Measurements from ENCODE around the gene NFS1. TPM values are rescaled to one million over a fixed set of nuclear protein-coding genes. Genes with fewer than 3 reads are reported as not detected.

NFS1 gene
- total and polyA plus RNA-seq, 2 of the 8 experiments (the other 6 are each of a cell fraction or from before 2014, with no cell fraction given): 26.1 to 38.8 TPM

DNA sequence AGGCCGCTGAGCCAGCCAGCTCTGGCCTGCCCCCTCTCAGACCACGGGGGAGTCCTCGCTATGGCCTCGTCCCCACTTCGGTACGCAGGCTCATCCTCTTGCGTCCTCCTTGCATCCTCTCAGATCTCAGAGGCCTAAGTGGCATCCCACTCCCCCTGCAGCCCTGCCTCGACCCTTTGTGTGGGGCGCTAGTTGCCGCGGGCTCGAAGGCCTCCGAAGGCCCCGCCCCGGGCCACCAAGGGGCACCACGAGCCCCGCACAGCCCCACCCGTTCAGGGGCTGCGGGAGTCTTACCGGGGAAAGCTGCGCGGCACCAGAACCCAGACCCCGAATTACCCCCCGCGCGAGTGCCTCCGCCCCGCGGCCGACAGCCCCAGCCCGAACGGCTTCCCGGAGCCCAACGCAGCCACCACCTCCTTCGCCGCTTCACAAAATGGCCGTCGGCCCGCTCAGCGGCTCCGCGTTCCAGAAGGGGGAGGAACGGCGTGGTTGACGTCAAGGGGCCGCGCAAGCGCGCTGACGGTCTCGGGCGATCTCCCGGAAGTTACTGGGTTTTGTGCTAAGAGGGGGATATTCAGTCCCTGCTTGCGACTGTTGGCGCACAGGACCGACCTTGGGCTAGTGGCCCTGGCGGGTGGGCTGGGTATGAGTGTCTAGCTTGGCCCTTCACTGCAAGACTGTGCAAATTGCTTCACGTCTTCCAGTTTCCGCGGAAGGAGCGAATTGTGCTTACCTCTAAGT, 34.5 kb downstream of the NFS1 start, which contains the start of the genes CPNE1 and RBM12 (continued):
- TF ChIP-seq POLR2A (IDR thresholded peaks at IDR 0.05; ENCODE audit: control extremely low read depth in 1 of 2, low read depth in 2 of 2, low read length in 2 of 2): peak; percentile 95 to 96
- no peak for TF ChIP-seq HDAC2 (IDR thresholded peaks at IDR 0.05; ENCODE audit: borderline replicate concordance in 1 of 2, low read depth in 2 of 2, low read length in 2 of 2)
- no peak for TF ChIP-seq KDM5A (IDR thresholded peaks at IDR 0.05; ENCODE audit: low read length)
- no peak for TF ChIP-seq EGR1 (IDR thresholded peaks at IDR 0.05; ENCODE audit: borderline replicate concordance, low read depth, low read length)
- peak; percentile 99 for TF ChIP-seq TAF1 (IDR thresholded peaks at IDR 0.05; ENCODE audit: low read depth, low read length)
- TF ChIP-seq, protein P1, sequence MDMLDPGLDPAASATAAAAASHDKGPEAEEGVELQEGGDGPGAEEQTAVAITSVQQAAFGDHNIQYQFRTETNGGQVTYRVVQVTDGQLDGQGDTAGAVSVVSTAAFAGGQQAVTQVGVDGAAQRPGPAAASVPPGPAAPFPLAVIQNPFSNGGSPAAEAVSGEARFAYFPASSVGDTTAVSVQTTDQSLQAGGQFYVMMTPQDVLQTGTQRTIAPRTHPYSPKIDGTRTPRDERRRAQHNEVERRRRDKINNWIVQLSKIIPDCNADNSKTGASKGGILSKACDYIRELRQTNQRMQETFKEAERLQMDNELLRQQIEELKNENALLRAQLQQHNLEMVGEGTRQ (IDR thresholded peaks at IDR 0.05; ENCODE audit: low read length): no peak
- no peak for TF ChIP-seq SUZ12 (IDR thresholded peaks at IDR 0.05; ENCODE audit: low read length)
- peak; percentile 3; the same call in 1 of the 2 replicates for TF ChIP-seq CEBPB (IDR thresholded peaks at IDR 0.05; ENCODE audit: low read depth, low read length)
- no peak for TF ChIP-seq CHD1 (IDR thresholded peaks at IDR 0.05; ENCODE audit: low read depth, low read length)
- TF ChIP-seq BCL11A (IDR thresholded peaks at IDR 0.05; ENCODE audit: low read depth in 2 of 2, low read length in 2 of 2): no peak
- TF ChIP-seq ZNF274 (IDR thresholded peaks at IDR 0.05; ENCODE audit: borderline replicate concordance, extremely low read depth, low read length): no peak
- TF ChIP-seq CREB1 (IDR thresholded peaks at IDR 0.05): peak; percentile 86
